Colon (tissue), 2 donors: Measurements from ENCODE around the gene IQUB.
"Not testable (repeated sequence)": the region's sequence is repeated elsewhere in the genome, so short reads cannot be mapped to it uniquely, and the experiment has no call there.

Experiments
- FAIRE-seq: peaks from 2 replicates; lab custom pipeline; 2012; peaks lifted over from hg19 to GRCh38; lab: Jason Lieb, UNC
- donor health status: control.
- donor health status: control.

The IQUB gene

DNA sequence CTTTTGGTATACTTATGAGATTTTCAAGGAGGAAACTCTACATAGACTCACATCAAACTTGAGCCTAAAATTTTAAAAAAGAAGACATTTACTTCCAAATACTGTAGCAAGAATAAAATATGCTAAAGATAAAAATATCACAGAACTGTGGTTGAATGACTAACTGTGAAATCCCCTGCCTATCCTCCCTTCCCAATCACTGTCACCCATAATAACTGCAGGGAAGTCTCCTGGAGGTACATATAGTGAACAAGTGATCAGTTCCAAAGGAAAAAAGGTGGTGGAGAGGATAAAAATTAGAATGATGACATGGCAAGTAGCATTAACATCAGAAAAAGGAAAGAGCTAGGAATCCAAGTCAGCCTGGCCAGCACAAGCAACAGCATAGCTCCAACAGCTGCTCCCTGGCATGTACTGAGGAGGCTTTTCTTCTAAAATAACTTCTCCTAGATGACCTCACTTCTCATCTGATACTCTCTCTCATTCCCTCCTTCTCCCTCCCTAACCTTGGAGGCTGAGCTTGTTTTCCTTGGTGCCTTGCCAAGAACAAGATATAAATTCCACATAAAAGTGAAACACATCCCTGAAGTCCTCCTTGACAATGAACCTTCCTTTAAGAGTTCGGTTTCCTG lies 124.0 kb downstream of the IQUB start:
- no peak for FAIRE-seq

DNA sequence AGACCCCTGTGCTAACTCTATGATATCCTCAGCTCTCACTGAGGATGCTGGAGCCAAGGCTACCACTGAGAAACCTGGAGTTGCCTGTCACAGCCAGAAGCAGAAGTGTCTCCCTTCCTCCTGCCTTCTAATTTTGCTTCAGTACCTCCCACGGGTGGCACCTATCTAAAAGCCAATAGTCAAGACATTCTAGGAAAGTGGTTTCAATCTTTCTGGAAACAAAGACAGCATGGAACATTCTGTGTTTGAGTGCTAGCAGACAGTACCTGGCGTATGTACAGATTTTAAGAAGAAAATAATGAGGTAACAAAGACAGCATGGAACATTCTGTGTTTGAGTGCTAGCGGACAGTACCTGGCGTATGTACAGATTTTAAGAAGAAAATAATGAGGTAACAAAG lies 126.4 kb downstream of the IQUB start:
- FAIRE-seq, result not testable (repeated sequence)
